Measurements from ENCODE around the gene POLR2J2.
"Not testable (repeated sequence)": the region's sequence is repeated elsewhere in the genome, so short reads cannot be mapped to it uniquely, and the experiment has no call there.

- not testable (repeated sequence) for TF ChIP-seq CTCF (IDR thresholded peaks at IDR 0.05; ENCODE audit: borderline replicate concordance, extremely low read depth, low read length, poor library complexity, severe bottlenecking); EZH2 (IDR thresholded peaks at IDR 0.05; ENCODE audit: borderline replicate concordance, low read depth, low read length, severe bottlenecking)
Measured at GRCh38 chr7:102680780-102681179, 9.3 kb upstream of the POLR2J2 start.
